Epithelial cell of proximal tubule (primary cell): ENCODE data around the gene LRRC8B. TPM values are rescaled to one million over a fixed set of nuclear protein-coding genes. Genes with fewer than 3 reads are reported as not detected.
"Not testable (repeated sequence)": the region's sequence is repeated elsewhere in the genome, so short reads cannot be mapped to it uniquely, and the experiment has no call there.

Source experiments
- DNase-seq: peaks from one replicate; pipeline ENCODE4 v3.0.0-alpha.2; 2011; ENCODE audit warnings: low read depth
- H3K4me3 ChIP-seq: 2 replicates; pipeline ENCODE4 v1.5.1; 2011; ENCODE audit warnings: low read depth, mild to moderate bottlenecking, low read length
- total RNA-seq: library from RNA; depleted of rRNA; stranded (reverse); fragments of >200 nt; gene quantifications from 2 replicates; pipeline ENCODE4 v1.2.3, GENCODE V29; 2015
- TF ChIP-seq, protein P1 (sequence below): conservative IDR thresholded peaks from 2 replicates; pipeline ENCODE4 v1.5.1; 2012; ENCODE audit warnings: low read depth, mild to moderate bottlenecking, low read length

Gene LRRC8B
- total RNA-seq, 1 donor from 2014 or later, result 5.0 TPM

DNA sequence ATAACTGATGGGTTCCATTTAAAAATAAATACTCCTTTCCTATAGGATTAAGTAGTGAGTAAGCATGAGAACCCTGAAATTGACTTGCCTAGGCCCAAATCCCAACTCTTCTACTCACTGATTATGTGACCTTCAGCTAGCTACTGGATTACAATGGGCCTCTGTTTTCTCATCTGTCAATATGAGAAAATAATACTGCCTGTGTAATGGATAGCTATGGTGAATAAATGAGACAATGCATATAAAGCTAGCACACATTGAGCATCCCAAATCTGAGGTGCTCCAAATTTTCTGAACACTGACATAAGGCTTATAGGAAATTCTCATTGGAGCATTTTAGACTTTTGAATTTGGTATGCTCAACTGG is 103.0 kb downstream of the LRRC8B start:
- TF ChIP-seq, protein P1, sequence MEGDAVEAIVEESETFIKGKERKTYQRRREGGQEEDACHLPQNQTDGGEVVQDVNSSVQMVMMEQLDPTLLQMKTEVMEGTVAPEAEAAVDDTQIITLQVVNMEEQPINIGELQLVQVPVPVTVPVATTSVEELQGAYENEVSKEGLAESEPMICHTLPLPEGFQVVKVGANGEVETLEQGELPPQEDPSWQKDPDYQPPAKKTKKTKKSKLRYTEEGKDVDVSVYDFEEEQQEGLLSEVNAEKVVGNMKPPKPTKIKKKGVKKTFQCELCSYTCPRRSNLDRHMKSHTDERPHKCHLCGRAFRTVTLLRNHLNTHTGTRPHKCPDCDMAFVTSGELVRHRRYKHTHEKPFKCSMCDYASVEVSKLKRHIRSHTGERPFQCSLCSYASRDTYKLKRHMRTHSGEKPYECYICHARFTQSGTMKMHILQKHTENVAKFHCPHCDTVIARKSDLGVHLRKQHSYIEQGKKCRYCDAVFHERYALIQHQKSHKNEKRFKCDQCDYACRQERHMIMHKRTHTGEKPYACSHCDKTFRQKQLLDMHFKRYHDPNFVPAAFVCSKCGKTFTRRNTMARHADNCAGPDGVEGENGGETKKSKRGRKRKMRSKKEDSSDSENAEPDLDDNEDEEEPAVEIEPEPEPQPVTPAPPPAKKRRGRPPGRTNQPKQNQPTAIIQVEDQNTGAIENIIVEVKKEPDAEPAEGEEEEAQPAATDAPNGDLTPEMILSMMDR, result no peak

DNA sequence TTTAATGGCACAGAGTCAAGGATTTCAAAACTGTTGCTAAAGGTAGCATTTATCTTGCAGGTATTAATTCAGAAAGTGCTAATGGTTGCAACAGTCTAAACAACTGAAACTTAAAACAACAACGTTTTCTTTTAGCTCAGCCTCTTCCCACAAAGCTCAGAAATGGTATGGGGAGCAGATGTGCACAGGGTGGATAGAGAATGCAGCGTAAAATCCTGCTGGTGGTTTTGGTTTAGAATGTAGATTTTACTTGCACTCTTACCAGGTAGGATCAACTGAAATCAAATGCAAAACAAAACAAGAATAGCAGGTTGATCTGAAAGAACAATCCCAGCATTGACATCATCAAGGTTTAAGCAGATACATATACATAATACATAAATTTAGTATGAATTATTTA is 104.5 kb downstream of the LRRC8B start:
- TF ChIP-seq, protein P1, result no peak
- H3K4me3 ChIP-seq, result no peak overlapping the region
- no peak for DNase-seq

More for the DNA sequence above, 103.0 kb downstream of the LRRC8B start:
- no peak overlapping the region for H3K4me3 ChIP-seq
- DNase-seq, result no peak

DNA sequence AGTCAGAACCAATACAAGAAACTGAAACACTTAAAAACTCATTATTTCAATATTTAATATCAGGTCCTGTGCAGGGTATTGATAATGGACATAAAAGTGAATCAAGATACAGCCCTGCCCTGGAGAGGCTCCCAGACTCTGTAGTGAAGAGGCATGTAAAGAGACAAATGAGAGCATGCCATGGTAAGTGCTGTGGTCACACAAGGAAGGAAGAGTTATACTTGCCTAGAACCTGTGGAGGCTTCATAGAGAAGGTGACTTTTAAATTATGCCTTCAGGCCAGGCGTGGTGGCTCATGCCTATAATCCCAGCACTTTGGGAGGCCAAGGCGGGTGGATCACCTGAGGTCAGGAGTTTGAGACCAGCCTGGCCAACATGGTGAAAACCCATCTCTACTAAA is 105.0 kb downstream of the LRRC8B start:
- DNase-seq, H3K4me3 ChIP-seq: not testable (repeated sequence)

DNA sequence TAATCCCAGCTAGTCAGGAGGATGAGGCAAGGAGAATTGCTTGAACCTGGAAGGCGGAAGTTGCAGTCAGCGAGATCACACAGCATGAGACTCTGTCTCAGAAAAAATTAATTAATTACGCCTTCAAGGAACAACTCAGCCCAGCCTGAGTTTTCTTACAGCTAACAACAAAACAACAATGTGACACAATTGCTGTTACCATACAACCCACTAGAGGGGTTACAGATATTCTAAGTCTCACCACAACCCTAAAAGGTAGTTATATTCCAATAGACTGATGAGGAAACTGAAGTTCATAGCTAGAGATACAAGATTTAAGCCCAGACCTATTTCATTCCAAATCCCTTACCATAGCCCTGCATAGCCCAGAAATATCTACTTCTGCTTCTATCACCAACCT is 105.4 kb downstream of the LRRC8B start:
- TF ChIP-seq, protein P1, result no peak
- DNase-seq, result no peak
- no peak overlapping the region for H3K4me3 ChIP-seq

DNA sequence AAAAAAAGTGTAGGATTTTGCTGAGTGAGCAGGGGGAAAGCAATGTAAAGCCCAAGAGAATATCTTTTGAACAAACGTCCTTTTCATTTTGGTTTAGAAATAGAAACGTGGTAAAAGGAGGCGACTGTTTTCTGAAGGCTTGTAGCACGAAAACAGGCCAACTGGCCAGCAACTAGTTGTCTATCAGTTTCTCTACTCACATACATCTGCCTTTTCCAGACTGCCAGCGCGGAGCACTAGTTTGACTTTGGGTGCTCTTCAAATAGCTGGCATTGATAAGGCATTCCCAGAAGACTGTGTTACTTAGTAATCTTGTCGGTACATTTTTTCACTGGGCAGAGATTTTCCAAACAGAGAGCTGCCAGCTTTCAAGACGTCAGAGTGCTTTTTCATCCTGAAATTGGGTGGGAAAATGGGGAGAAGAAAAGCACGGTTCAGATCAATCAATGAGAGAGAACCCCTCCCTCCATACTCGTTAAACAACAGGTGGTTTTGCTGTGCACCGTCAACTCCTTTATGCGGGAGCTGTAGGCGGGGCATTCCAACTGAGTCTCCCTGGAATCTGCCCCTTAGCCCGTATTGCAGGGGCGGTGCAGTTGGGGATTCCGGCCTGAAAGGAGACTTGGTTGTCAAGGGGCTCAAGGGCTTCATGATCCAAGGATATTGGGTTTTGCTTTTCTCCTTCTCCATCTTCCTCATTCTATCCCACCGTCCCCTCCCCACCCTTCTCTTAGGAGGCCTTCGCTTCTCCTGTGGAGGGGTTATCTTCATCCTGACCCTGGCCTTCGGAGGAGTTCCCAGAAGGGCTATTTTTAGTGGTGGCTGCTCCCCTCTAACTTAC is 107.4 kb downstream of the LRRC8B start:
- no peak for DNase-seq
- H3K4me3 ChIP-seq, result peak overlapping the region; percentile 71
- TF ChIP-seq, protein P1, result no peak

DNA sequence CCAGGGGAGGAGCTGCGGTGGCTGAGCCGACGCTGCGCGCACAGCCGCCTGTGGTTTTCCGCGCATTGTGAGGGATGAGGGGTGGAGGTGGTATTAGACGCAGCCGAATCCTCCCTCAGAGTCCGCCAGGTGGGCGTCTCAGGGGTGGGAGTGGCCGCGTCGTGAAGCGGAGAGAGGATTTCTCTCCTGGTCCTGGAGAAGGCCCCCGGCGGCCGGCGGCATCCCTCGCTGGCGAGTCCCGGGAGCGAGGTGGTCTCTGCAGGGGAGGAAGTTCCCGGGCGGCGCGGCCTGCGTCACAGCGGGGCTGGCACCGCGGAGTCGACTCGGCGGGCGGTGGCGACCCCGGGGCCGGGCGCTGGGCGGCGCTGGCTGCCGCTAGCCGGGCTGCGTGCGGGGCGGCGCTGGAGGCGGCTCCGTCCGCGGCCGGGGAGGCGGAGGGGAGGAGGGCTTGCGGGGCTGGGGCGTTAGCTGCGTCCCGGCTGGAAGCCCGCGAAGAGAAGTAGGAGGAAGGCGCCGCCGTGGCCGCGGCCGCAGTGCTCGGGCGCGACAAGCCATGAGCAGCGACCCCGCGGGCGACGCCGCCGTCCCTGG is 108.1 kb downstream of the LRRC8B start, which contains the start of gene LRRC8C:
Gene LRRC8C, plus strand, starts transcription at position 464 of the 591 bp plus-strand sequence. CDS start 53,354 bp downstream, outside the sequence.
- DNase-seq, result no peak
- peak within 1 kb of the TSS; percentile 71 for H3K4me3 ChIP-seq
- TF ChIP-seq, protein P1, result peak; percentile 14

DNA sequence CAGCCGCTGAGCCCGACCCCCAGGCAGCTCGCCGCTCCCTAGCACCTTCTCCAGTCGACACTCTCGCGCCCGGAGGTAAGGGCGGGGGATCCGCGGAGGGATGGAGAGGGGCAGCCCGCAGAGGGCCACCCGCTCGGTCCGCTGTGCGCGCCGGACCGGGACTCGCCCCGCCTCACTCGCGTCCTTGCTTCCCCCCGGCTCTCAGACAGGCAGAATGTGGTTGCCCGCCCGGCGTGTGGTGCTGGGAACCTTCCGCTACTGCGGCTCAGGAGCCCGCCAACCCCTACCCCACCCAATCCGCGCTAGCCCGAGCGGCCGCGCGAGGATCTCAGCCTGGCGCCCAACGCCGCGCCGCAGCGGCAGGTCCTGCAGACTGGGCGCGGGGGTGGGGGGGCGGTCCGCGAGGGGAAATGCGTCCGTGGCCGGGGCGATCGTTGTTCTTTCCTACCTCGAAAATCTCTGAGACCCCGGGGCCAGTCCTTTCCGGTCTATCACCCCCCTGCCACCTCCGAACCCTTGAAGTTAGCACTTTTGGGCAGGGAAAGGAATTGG is 108.7 kb downstream of the LRRC8B start:
- H3K4me3 ChIP-seq, result peak overlapping the region; percentile 71
- TF ChIP-seq, protein P1, result no peak
- DNase-seq, result no peak
